Stomach (tissue), 4 donors: Measurements from ENCODE around the gene LRIT3.

Experiments used
- EP300 ChIP-seq: sonication (generic); formaldehyde crosslinking; IDR thresholded peaks from one replicate; pipeline ENCODE4 v1.6.1; 2017; ENCODE audit warnings: antibody characterized with exemption
- POLR2A ChIP-seq, 4 donors: fragments of 450-650 bp; IDR thresholded peaks; one replicate each; pipeline ENCODE4 v1.6.1; 2016; ENCODE audit warnings: antibody characterized with exemption in 4 of 4, control low read depth in 2 of 4, mild to moderate bottlenecking in 1 of 4, moderate library complexity in 1 of 4
- POLR2AphosphoS5 ChIP-seq, 3 donors: sonication (generic); formaldehyde crosslinking; IDR thresholded peaks; one replicate each; pipeline ENCODE4 v1.6.1; 2016; ENCODE audit warnings: antibody characterized with exemption in 3 of 3
- TF ChIP-seq, protein P1 (sequence below), 7 experiments: fragments of 450-650 bp in 4 of 7; fragments of 200-600 bp in 3 of 7; sonication (generic) in 3 of 7; IDR thresholded peaks; one replicate each; pipeline ENCODE4 v1.5.1; 2016 to 2019; ENCODE audit warnings: antibody characterized with exemption in 7 of 7, control low read depth in 2 of 7, mild to moderate bottlenecking in 1 of 7

- TF ChIP-seq, protein P1, sequence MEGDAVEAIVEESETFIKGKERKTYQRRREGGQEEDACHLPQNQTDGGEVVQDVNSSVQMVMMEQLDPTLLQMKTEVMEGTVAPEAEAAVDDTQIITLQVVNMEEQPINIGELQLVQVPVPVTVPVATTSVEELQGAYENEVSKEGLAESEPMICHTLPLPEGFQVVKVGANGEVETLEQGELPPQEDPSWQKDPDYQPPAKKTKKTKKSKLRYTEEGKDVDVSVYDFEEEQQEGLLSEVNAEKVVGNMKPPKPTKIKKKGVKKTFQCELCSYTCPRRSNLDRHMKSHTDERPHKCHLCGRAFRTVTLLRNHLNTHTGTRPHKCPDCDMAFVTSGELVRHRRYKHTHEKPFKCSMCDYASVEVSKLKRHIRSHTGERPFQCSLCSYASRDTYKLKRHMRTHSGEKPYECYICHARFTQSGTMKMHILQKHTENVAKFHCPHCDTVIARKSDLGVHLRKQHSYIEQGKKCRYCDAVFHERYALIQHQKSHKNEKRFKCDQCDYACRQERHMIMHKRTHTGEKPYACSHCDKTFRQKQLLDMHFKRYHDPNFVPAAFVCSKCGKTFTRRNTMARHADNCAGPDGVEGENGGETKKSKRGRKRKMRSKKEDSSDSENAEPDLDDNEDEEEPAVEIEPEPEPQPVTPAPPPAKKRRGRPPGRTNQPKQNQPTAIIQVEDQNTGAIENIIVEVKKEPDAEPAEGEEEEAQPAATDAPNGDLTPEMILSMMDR (IDR thresholded peaks at IDR 0.05), result no peak
- no peak for TF ChIP-seq EP300
- no peak for TF ChIP-seq POLR2AphosphoS5 (IDR thresholded peaks at IDR 0.05)
- TF ChIP-seq POLR2A (IDR thresholded peaks at IDR 0.05), result no peak
These were observed 30.4 kb downstream of the LRIT3 start for GRCh38 chr4:109878355-109878754.
